Endothelial cell of umbilical vein (primary cell): ENCODE results near the gene SLC35B4. TPM values are rescaled to one million over a fixed set of nuclear protein-coding genes. Genes with fewer than 3 reads are reported as not detected.

Experiments
- BruUV-seq: library from RNA; stranded (reverse); fragments of 400-500 nt; replicated peaks from 2 replicates; lab custom pipeline; 2021; lab: Mats Ljungman, UMichigan
- CTCF ChIA-PET: fragments of 300-600, 350-600 bp; sonication (Branson Sonifier 250); formaldehyde crosslinking; loops from one replicate; lab custom pipeline; 2021; ENCODE audit warnings: antibody characterized with exemption, inconsistent platforms; lab: Charles Lee
- POLR2A ChIA-PET: fragments of 300-600, 350-600 bp; sonication (Branson Sonifier 250); formaldehyde crosslinking; loops from one replicate; lab custom pipeline; 2021; ENCODE audit warnings: antibody characterized with exemption, inconsistent platforms; lab: Charles Lee
- DNase-seq: peaks from one replicate; pipeline ENCODE4 v3.0.0-alpha.2; 2011; ENCODE audit warnings: low read depth, low spot score
- FAIRE-seq: peaks from 2 replicates; lab custom pipeline; 2011; peaks lifted over from hg19 to GRCh38; lab: Jason Lieb, UNC
- H2AFZ ChIP-seq: 2 replicates; pipeline ENCODE4 v1.6.0; 2012; ENCODE audit warnings: low read depth, low read length, control low read depth, inconsistent platforms
- H3K27ac ChIP-seq: 2 replicates; pipeline ENCODE4 v1.5.1; 2011; ENCODE audit warnings: low read depth, mild to moderate bottlenecking, control low read depth, low read length, moderate library complexity; ENCODE audit not compliant: insufficient read depth
- H3K27me3 ChIP-seq, 2 experiments: 2 replicates each; pipeline versions ENCODE4 v1.6.0 to v1.6.1; 2011; ENCODE audit warnings: low read length in 2 of 2, mixed read lengths in 1 of 2; ENCODE audit not compliant: control insufficient read depth in 2 of 2, insufficient read depth in 2 of 2
- H3K36me3 ChIP-seq, 2 experiments: 2 replicates in 1 of 2; 3 replicates in 1 of 2; pipeline ENCODE4 v1.5.1; 2011; ENCODE audit warnings: low read length in 2 of 2, mild to moderate bottlenecking in 1 of 2, moderate library complexity in 1 of 2; ENCODE audit not compliant: control insufficient read depth in 2 of 2, insufficient read depth in 2 of 2; ENCODE audit errors: extremely low read depth in 1 of 2
- H3K4me1 ChIP-seq: 3 replicates; pipeline ENCODE4 v1.5.1; 2011; ENCODE audit warnings: mild to moderate bottlenecking, low read length; ENCODE audit not compliant: control insufficient read depth, insufficient read depth; ENCODE audit errors: extremely low read depth
- H3K4me2 ChIP-seq: 2 replicates; pipeline ENCODE4 v1.6.1; 2011; ENCODE audit warnings: low read length, control low read depth, mixed read lengths; ENCODE audit not compliant: insufficient read depth
- H3K4me3 ChIP-seq, 3 experiments: fragments of 200-600 bp in 1 of 3; sonication (generic), shearing (Covaris generic) in 1 of 3; replicated peaks in 1 of 3; 2 replicates each; pipeline ENCODE4 v1.5.1; 2011 to 2016; ENCODE audit warnings: control low read depth in 3 of 3, low read length in 3 of 3, mild to moderate bottlenecking in 2 of 3, inconsistent platforms in 1 of 3, low read depth in 1 of 3, moderate library complexity in 1 of 3; ENCODE audit not compliant: insufficient read depth in 1 of 3
- H3K79me2 ChIP-seq: 2 replicates; pipeline ENCODE4 v1.6.0; 2012; ENCODE audit warnings: low read length, inconsistent platforms; ENCODE audit not compliant: control insufficient read depth, insufficient read depth
- H3K9ac ChIP-seq: replicated peaks from 2 replicates; pipeline ENCODE3; 2011; ENCODE audit warnings: low read length, control low read depth; ENCODE audit not compliant: insufficient read depth; ENCODE audit errors: extremely low read depth
- H3K9me1 ChIP-seq: replicated peaks from 3 replicates; pipeline ENCODE4 v1.6.0; 2011; ENCODE audit warnings: mild to moderate bottlenecking, low read length; ENCODE audit not compliant: control insufficient read depth, insufficient read depth; ENCODE audit errors: extremely low read depth
- H3K9me3 ChIP-seq: replicated peaks from 2 replicates; pipeline ENCODE4 v1.5.1; 2012; ENCODE audit warnings: low read length, inconsistent platforms; ENCODE audit not compliant: control insufficient read depth, insufficient read depth
- H4K20me1 ChIP-seq: replicated peaks from 2 replicates; pipeline ENCODE3; 2011; ENCODE audit warnings: mild to moderate bottlenecking, low read length; ENCODE audit not compliant: control insufficient read depth, insufficient read depth; ENCODE audit errors: extremely low read depth
- EZH2 ChIP-seq: IDR thresholded peaks from 2 replicates; pipeline ENCODE4 v1.6.1; 2012; ENCODE audit warnings: borderline replicate concordance, low read depth, mild to moderate bottlenecking, moderate library complexity, low read length, inconsistent platforms; ENCODE audit not compliant: severe bottlenecking
- FOS ChIP-seq: IDR thresholded peaks from 2 replicates; pipeline ENCODE4 v1.6.1; 2011; ENCODE audit warnings: mild to moderate bottlenecking, low read length, moderate library complexity, borderline replicate concordance; ENCODE audit not compliant: insufficient read depth
- GATA2 ChIP-seq: IDR thresholded peaks from 2 replicates; pipeline ENCODE4 v1.7.0; 2011; ENCODE audit warnings: low read depth, mild to moderate bottlenecking, moderate library complexity, mixed read lengths, low read length; ENCODE audit not compliant: insufficient read length, insufficient read depth
- JUN ChIP-seq: IDR thresholded peaks from 2 replicates; pipeline ENCODE4 v1.6.1; 2011; ENCODE audit warnings: borderline replicate concordance, low read depth; ENCODE audit not compliant: insufficient read length, insufficient read depth
- MYC ChIP-seq: IDR thresholded peaks from one replicate; pipeline ENCODE4 v1.6.1; 2011; ENCODE audit warnings: mild to moderate bottlenecking, low read depth, low read length
- POLR2A ChIP-seq: IDR thresholded peaks from 2 replicates; pipeline ENCODE4 v1.6.1; 2012; ENCODE audit warnings: low read depth, mild to moderate bottlenecking, control low read depth, low read length
- POLR2AphosphoS5 ChIP-seq: IDR thresholded peaks from 2 replicates; pipeline ENCODE4 v1.6.1; 2012; ENCODE audit warnings: low read depth, mild to moderate bottlenecking, control low read depth, low read length, moderate library complexity; ENCODE audit not compliant: insufficient read depth
- dilution Hi-C: fragments of 300-500 bp; cut with MboI; formaldehyde crosslinking; loops from one replicate; pipeline ENCODE4 v1.15.0; 2019; ENCODE audit warnings: low sequenced_read_pairs; ENCODE audit not compliant: extremely low pct_ligation_motif_present
- intact Hi-C: fragments of 100-400 bp; cut with micrococcal nuclease; formaldehyde crosslinking; loops from one replicate; pipeline ENCODE4 v1.10.0; 2022
- polyA plus RNA-seq, 4 experiments: library from polyadenylated mRNA; depleted of rRNA in 3 of 4; stranded (reverse) in 3 of 4; unstranded in 1 of 4; fragments of >200 nt; gene quantifications; 2 replicates each; pipeline versions ENCODE4 v1.2.1 to v1.2.3, GENCODE V29; 2011 to 2012; ENCODE audit warnings: missing spikeins in 1 of 4
- total RNA-seq: library from RNA; stranded (reverse); gene quantifications from 2 replicates; pipeline ENCODE4 v1.2.3, GENCODE V29; 2021
- TF ChIP-seq, protein P1 (sequence below): IDR thresholded peaks from 2 replicates; pipeline ENCODE4 v1.6.1; 2011; ENCODE audit not compliant: insufficient read depth, insufficient read length
- TF ChIP-seq, protein P2 (sequence below), 2 donors: IDR thresholded peaks; 1 replicate in 1 of 2; 2 replicates in 1 of 2; pipeline ENCODE4 v1.5.1; 2011; ENCODE audit warnings: low read length in 2 of 2, mild to moderate bottlenecking in 2 of 2, moderate library complexity in 2 of 2, control low read depth in 1 of 2, inconsistent platforms in 1 of 2, low read depth in 1 of 2; ENCODE audit not compliant: insufficient read depth in 1 of 2; ENCODE audit errors: extremely low read depth in 1 of 2

Gene SLC35B4
- total and polyA plus RNA-seq, 2 donors (not counting 3 experiments of a cell fraction or from before 2014, with no cell fraction given): 17.5 to 20.2 TPM

DNA sequence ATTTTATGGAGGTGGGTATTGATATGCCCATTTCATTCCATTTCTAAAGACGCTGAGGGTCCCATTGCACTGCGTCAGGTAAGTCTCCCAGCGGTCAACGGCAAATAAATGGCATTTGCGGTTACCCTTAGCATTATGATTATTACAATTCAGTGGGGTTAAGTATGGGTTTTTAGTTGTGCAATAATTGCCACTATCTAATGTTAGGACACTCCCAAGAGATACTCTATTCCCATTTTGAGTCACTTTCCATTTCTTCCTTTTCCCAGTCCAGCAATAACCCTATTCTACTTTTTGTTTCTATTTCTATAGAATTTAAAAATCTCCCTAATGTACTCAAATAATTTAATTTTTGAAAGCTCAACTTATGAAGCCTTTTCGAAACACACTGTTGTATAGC lies 4.0 kb downstream of the SLC35B4 start:
- ChIA-PET CTCF (no interaction called here), POLR2A (no interaction called here)
- H3K27me3 ChIP-seq: no peaks in the 10 kb centered on the region
- H3K9me3 ChIP-seq: no peaks in the 10 kb centered on the region
- FAIRE-seq (no peak), DNase-seq (no peak)
- no peak overlapping the region for H3K4me3 ChIP-seq
- no peak overlapping the region for H2AFZ ChIP-seq
- dilution Hi-C loops (no loop called here), intact Hi-C loops (no loop called here)
- no peaks in the 10 kb centered on the region for H4K20me1 ChIP-seq
- TF ChIP-seq POLR2AphosphoS5 (no peak), POLR2A (no peak), MYC (no peak)
- H3K9ac ChIP-seq: no peak overlapping the region
- BruUV-seq: no TSS peak
- peaks cover 0 to 4% of the 10 kb centered on the region in 2 experiments for H3K36me3 ChIP-seq
- no peaks in the 10 kb centered on the region for H3K9me1 ChIP-seq
- no peak overlapping the region for H3K4me2 ChIP-seq
- H3K79me2 ChIP-seq: no peaks in the 10 kb centered on the region
- peaks cover 11% of the 10 kb centered on the region for H3K4me1 ChIP-seq
- no peak overlapping the region for H3K27ac ChIP-seq

DNA sequence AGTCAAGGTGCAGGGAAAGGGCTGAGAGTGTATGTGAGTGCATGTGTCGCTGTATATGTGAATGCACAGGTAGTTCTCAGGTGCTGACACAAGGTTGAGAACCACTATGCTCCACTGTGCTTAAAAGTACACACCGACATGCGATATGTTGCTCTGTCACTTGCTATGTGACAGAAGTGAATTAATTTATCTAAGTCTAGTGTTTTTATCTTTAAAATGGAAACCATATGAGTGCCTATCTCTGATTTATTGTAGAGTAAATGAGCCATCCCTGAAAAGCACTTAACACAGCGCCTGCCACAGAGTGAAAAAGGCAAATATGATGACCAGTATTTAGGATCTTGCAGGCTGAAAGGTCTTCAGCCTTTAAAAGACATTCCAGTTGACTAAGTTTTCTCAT lies 4.9 kb downstream of the SLC35B4 start:
- Histone ChIP-seq H3K9ac (no peak overlapping the region), H3K27me3 (no peaks in the 10 kb centered on the region), H4K20me1 (no peaks in the 10 kb centered on the region), H3K4me1 (peaks cover 7% of the 10 kb centered on the region), H3K27ac (no peak overlapping the region), H3K79me2 (no peaks in the 10 kb centered on the region), H3K4me3 (no peak overlapping the region), H3K9me3 (no peaks in the 10 kb centered on the region), H3K9me1 (no peaks in the 10 kb centered on the region), H3K4me2 (no peak overlapping the region), H3K36me3 (peaks cover 0 to 4% of the 10 kb centered on the region in 2 experiments), H2AFZ (no peak overlapping the region)
- intact Hi-C loops (no loop called here), dilution Hi-C loops (no loop called here)
- ChIA-PET POLR2A (no interaction called here), CTCF (no interaction called here)
- DNase-seq (no peak), FAIRE-seq (no peak)
- TF ChIP-seq JUN (no peak), MYC (no peak), EZH2 (no peak), GATA2 (no peak), FOS (no peak), POLR2AphosphoS5 (no peak), POLR2A (no peak)
- TF ChIP-seq, protein P1, sequence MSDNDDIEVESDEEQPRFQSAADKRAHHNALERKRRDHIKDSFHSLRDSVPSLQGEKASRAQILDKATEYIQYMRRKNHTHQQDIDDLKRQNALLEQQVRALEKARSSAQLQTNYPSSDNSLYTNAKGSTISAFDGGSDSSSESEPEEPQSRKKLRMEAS: no peak
- TF ChIP-seq, protein P2, sequence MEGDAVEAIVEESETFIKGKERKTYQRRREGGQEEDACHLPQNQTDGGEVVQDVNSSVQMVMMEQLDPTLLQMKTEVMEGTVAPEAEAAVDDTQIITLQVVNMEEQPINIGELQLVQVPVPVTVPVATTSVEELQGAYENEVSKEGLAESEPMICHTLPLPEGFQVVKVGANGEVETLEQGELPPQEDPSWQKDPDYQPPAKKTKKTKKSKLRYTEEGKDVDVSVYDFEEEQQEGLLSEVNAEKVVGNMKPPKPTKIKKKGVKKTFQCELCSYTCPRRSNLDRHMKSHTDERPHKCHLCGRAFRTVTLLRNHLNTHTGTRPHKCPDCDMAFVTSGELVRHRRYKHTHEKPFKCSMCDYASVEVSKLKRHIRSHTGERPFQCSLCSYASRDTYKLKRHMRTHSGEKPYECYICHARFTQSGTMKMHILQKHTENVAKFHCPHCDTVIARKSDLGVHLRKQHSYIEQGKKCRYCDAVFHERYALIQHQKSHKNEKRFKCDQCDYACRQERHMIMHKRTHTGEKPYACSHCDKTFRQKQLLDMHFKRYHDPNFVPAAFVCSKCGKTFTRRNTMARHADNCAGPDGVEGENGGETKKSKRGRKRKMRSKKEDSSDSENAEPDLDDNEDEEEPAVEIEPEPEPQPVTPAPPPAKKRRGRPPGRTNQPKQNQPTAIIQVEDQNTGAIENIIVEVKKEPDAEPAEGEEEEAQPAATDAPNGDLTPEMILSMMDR (IDR thresholded peaks at IDR 0.05; ENCODE audit: extremely low read depth in 1 of 2, insufficient read depth in 1 of 2, low read depth in 1 of 2, low read length in 2 of 2): no peak
- BruUV-seq: no TSS peak
